Hepatic stellate cell (primary cell): ENCODE data around the gene HMCN1.
"Not testable (repeated sequence)": the region's sequence is repeated elsewhere in the genome, so short reads cannot be mapped to it uniquely, and the experiment has no call there.

Source experiments
- DNase-seq: peaks from one replicate; pipeline ENCODE4 v3.0.0; 2011; ENCODE audit warnings: low spot score

The HMCN1 gene

GRCh38 chr1:186152620-186153239 is 418.5 kb downstream of the HMCN1 start:
- peak; percentile 47 for DNase-seq

- no peak for DNase-seq
Measured at GRCh38 chr1:186154651-186155050, 420.5 kb downstream of the HMCN1 start.

GRCh38 chr1:186155594-186155993 is 421.4 kb downstream of the HMCN1 start:
- DNase-seq: peak; percentile 32

- not testable (repeated sequence) for DNase-seq
Measured at GRCh38 chr1:186162895-186163294, 428.7 kb downstream of the HMCN1 start.

GRCh38 chr1:186164773-186165172 is 430.6 kb downstream of the HMCN1 start:
- DNase-seq: no peak

- DNase-seq: no peak
Measured at GRCh38 chr1:186165303-186165702, 431.1 kb downstream of the HMCN1 start.

GRCh38 chr1:186167096-186167668 is 433.0 kb downstream of the HMCN1 start:
- no peak for DNase-seq

GRCh38 chr1:186175588-186175987 is 441.4 kb downstream of the HMCN1 start:
- DNase-seq: no peak

GRCh38 chr1:186178426-186179043 is 444.3 kb downstream of the HMCN1 start:
- no peak for DNase-seq

GRCh38 chr1:186179231-186179630 is 445.0 kb downstream of the HMCN1 start:
- DNase-seq: no peak

GRCh38 chr1:186183219-186183618 is 449.0 kb downstream of the HMCN1 start:
- DNase-seq: no peak

GRCh38 chr1:186183970-186184628 is 449.9 kb downstream of the HMCN1 start:
- DNase-seq: no peak

- not testable (repeated sequence) for DNase-seq
Measured at GRCh38 chr1:186186251-186186650, 452.1 kb downstream of the HMCN1 start.

- DNase-seq: no peak
Measured at GRCh38 chr1:186187601-186188000, 453.4 kb downstream of the HMCN1 start.

- peak; percentile 40 for DNase-seq
Measured at GRCh38 chr1:186188004-186188539, 453.9 kb downstream of the HMCN1 start.

GRCh38 chr1:186188736-186189135 is 454.5 kb downstream of the HMCN1 start:
- DNase-seq: no peak

- DNase-seq: no peak
Measured at GRCh38 chr1:186189156-186189555, 455.0 kb downstream of the HMCN1 start.

- DNase-seq: no peak
Measured at GRCh38 chr1:186191511-186191910, 457.3 kb downstream of the HMCN1 start.

GRCh38 chr1:186193224-186193623 is 459.0 kb downstream of the HMCN1 start:
- no peak for DNase-seq

- no peak for DNase-seq
Measured at GRCh38 chr1:186194107-186194756, 460.0 kb downstream of the HMCN1 start.

GRCh38 chr1:186195377-186195931 is 461.3 kb downstream of the HMCN1 start:
- no peak for DNase-seq

GRCh38 chr1:186202271-186202764 is 468.1 kb downstream of the HMCN1 start:
- DNase-seq: no peak
